ENCODE data around the gene TENT4A.
A peak's percentile ranks its signal among the peaks of the same experiment; 100 is the strongest.

TENT4A gene

DNA sequence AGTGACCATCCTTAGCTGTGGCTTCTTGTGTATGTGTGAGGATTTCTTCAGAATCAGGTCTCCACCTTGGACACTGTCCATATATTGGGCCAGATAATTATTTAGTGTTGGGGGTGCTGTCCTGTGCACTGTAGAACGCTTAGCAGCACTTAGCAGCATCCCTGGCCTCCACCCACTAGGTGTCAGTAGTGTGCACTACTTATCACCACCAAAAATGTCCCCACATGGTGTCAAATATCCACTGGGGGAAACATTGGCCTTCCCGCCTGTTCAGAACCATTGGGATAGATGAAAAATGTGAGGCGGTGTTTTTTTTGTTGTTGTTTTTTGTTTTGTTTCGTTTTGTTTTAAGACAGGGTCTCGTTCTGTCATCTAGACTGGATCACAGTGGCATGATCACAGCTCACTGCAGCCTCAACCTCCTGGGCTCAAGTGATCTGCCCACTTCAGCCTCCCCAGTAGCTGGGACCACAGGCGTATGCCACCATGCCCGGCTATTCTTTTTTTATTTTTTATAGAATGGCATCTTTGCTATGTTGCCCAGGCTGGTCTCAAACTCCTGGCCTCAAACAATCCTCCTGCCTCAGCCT, 67.7 kb downstream of the TENT4A start:
- DNase-seq: no peak

GRCh38 chr5:6781716-6782115, 68.5 kb downstream of the TENT4A start:
- no peak for DNase-seq

GRCh38 chr5:6783787-6784186, 70.6 kb downstream of the TENT4A start:
- DNase-seq: no peak

DNA sequence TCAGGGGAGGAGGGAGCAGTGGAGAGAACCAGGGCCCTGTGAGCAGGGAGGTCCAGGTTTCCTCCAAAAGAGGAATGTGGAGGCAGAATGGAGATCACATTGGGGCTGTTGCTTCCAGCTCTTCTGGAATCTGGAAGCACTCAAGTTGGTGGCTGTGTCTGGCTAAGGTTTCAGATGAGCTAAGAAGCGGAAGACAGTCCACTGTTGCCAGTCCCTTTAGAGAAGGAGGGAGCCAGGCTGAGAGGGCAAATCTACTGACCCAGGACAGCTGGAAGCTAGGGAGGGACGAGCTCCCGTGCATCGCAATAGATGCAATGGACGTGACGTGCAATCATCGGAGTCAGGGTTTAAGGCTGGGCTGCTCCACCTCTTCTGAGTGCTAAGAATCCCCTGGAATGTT, 71.2 kb downstream of the TENT4A start:
- DNase-seq: no peak

DNA sequence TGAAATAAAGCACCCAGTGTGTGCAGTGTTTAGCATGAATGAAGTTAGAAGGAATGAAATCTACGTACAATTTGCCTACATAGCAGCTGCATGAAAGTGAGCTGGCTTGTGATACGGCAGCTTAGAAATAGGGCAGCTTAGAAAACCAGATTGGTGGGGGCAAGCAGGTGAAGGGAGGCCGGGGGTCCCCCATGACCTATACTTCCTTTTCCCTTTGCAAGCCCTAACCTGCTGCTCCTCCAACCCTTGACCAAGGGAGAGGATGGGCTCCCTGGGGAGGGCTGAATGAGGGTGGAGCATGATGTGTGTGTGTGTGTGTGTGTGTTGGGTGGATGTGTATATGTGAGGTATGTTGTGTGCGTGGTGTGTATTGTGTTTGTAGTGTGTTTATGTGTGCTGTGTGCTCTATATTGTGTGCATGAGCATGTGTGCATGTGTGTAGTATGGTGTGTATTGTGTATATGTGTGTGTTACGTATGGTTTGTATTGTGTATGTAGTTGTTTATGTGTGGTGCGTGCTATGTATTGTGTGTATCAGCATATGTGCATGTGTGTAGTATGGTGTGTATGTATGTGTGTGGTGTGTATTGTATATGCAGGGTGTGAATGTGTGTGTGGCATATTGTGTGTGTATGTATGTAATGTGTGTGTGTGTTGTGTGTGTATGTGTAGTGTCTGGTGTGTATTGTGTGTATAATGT, 72.1 kb downstream of the TENT4A start:
- no peak for DNase-seq

- no peak for DNase-seq
Measured at GRCh38 chr5:6785861-6786180, 72.6 kb downstream of the TENT4A start.

- no peak for DNase-seq
Measured at GRCh38 chr5:6786786-6787495, 73.7 kb downstream of the TENT4A start.

DNA sequence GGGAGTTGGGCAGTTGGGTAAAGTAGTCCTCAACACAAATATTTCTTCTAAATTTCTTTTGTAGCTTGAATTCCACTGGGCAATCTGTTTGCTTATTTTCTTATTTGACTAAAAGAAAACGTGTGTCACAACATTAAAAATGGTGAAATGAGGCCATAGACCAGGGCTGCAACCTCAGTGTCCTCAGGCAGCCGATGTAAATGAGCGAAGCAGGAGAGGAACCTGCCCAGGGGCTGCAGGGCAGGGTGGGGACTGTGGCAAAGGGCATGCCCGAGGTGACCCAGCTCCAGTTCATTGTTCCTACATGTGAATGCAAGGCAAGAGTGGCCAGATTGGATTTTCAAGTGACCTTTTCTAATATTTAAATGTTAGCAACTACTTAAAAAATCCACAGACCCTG, 74.7 kb downstream of the TENT4A start:
- DNase-seq: no peak

DNA sequence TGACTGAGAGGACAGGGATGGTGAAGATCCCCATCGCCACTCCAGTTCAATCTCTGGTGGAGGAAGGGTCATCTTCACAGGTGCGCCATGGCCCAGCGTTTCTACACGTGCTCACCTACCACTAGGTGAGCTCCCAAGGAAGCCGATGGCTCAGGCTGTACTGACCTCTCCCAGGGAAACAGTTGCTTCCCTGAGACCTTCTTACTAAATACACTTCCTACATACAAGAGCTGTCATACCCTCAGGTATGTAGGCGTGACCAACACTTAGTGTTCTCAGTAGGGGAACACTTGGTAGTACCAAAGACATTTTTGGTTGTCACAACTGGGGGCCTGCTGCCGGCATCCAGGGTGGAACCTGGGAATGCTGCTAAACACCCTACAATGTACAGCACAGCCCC, 75.2 kb downstream of the TENT4A start:
- DNase-seq: no peak

GRCh38 chr5:6788956-6789649, 75.9 kb downstream of the TENT4A start:
- DNase-seq: no peak

DNA sequence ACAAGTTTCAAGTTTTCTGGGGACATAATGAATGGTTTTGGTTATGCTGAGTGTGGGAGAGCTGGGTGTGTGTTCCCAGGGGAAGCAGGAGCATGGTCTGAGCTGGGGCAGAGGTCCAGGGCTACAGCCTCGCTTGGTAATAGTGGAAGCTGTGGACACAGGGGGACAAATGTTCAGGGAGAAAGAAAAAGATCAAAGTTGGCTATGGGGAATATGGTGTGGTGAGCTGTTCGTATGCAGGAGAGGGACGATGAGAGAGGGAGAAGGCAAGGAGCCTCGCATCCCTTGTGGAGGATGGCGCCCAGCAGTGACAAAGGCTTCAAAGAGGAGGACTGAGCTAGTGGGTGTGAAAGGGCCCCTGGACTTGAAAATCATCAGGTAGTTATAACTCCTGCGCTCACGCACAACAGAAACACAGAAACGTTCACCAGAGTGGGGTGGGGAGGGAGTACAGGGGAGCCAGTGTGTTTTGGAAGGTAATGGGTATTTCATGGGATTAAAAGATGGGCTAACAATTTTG, 77.2 kb downstream of the TENT4A start:
- DNase-seq: no peak

DNA sequence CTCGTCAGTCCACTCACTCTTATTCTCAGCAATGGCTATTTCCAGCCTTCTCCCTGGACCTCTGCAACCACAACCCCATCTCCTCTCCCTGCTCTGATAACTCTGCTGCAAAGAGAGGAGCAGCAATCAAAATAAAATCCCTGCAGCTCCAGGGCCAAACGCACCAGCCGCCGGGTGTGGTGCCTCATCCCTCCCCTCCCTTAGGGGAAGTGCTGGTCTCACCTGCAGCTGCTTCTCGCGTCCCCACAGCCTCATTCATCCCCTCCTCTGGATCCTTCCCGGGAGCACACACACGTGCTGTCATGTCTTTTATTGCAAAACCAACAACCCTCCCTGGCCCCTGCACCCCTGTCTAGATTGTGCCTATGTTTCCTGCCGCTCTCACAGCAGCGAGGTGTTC, 77.8 kb downstream of the TENT4A start:
- DNase-seq: peak; percentile 76

DNA sequence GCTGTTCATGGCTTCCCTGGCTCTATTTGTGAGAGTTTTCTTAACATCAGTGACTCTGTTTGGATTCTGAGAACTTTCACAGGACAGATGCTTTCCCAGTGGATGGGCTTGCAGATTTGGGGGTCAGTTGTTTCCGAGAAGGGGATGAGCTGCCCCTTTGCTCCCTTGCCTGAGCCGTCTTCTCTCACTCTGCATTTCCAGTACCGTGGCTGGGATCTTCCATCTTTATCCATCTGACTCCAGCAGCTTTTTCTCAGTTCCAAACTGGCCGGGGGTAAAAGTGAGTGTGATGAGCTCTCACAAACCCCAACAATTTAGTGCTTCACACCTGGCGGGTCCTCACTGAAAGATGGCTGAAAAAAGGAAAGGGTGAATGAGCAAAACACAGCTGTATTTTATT, 79.1 kb downstream of the TENT4A start:
- no peak for DNase-seq

DNA sequence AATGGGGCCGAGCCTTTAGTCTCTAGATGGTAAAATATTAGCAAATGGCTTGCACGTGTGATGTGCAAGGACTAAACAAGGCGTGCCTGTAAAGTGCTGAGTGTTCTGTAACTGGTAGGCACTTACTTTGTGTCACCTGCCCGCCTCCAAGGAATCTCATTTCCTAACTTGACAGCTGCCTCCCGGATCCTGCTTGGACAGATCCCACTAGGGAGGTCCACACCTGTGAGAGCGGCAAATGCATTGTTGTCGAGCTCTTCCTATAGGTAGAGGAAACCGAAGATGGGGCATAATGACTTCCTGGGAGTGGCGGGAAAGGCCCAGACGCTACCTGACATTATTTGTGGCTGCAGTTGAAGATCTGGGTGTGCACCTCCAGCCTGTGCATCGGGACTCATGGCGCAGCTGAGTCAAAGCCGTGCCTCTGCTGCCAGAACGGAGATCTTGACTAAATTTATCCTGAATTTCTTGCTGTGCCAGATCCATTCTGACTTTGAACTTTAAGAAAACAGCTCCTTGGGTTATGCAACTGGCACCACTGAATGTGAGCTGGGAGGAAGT, 79.8 kb downstream of the TENT4A start:
- DNase-seq: no peak

DNA sequence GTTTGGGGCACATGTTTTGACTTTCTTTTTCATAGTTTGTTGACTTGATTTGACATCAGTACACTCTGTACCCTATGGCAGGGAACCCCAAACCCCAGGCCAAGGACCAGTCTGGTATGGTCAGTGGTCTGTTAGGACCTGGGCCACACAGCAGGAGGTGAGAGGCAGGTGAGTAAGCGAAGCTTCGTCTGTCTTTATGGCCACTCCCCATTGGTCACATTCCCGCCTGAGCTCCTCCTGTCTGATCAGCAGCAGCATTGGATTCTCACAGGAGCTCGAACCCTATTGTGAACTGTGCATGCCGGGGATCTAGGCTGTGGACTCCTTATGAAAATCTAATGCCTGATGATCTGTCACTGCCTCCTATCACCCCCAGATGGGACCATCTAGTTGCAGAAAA, 88.0 kb downstream of the TENT4A start:
- DNase-seq: no peak

DNA sequence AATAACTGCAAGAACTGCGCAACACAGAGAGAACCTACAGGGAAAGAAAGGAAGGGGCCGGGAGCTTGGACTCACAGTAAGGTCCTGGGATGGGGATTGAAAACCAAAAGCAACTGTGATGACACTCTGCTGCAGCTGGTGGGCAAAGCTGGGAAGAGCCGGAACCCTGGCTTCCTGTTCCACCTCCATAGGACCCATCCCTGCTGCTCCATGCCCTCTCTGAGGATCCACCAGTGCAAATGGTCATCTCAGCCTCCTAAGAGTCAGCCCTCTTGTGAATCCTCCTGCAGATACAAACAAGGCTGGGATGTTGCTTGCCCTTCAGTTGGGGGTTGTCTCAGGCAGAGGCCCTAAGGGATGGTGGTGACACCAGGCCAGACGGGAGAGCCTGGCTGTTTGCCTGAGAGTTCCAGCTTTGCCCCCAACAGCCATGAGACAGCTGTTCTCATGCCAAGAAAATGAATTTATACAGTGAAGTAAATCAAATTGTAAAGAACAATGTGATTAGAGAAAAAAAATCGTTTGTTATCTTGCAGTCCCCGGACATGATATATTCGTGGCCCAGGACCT, 90.8 kb downstream of the TENT4A start:
- DNase-seq: no peak

DNA sequence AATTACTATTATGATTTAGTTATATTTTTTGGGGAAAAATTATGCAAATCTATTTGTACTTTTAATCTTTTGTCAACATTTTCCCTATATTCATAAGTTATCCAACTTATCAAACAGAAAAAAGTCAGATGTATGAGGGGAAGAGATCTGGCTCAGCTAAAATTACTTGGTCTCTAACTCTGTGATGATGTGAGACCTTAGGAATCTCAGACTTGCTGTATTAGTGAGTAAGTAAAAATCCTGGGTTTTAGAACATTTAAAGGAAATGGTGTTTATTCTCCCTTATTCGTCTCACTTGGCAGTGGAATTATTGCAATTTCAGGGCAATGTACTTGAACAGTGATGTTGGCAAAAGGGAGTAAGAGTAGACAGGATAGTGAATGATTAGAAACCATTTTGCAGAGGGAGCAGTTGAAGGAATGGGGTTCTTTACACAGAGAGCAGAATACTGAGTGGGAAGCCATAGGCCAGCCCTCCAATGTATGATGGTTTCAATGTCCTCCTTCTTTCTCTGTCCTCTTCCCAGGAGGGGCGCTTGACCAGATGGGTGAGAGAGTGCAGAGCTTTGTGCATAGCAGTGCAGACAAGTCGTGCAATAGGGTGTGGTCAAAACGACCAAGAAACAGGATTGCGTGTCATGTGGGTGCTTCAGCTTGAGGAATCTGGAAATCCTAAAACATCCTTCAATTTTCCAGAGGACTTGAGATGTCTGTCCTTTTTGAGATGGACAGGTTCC, 91.7 kb downstream of the TENT4A start:
- DNase-seq: no peak

DNA sequence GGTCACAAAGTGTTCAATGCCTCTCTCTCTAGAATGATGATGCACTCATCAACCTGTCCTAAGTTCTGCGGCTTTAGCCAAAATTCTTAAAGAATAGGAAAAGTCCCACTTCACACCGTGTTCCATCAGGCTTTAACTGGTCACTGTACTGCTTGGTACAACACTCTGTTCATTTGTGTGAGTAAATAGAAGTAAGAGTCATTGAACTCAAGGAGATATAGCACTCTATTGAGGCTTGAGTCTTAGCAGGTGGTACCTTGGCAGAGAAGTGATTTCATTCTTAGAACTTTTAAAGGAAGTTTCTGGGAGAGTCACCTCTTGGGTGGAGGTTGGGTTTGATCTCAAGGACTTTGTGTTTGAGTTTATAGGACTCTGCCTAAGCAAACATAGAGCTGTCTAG, 92.6 kb downstream of the TENT4A start:
- no peak for DNase-seq

All from DMS153 (cell line).